Subcutaneous adipose tissue (tissue), 4 donors: ENCODE data around the gene PHTF2. TPM values are rescaled to one million over a fixed set of nuclear protein-coding genes. Genes with fewer than 3 reads are reported as not detected.

ENCODE experiments used
- total RNA-seq, 4 donors: library from RNA; depleted of rRNA; stranded (reverse); fragments of >200 nt; gene quantifications; one replicate each; pipeline ENCODE4 v1.1.0, GENCODE V29; 2016
- TF ChIP-seq, protein P1 (sequence below): fragments of 450-650 bp; IDR thresholded peaks from one replicate; pipeline ENCODE4 v1.5.1; 2016; ENCODE audit warnings: low read depth, mild to moderate bottlenecking, control low read depth, antibody characterized with exemption, moderate library complexity

The PHTF2 gene
- total RNA-seq, 4 donors from 2014 or later, result 21.0 to 40.1 (median 23.2) TPM

DNA sequence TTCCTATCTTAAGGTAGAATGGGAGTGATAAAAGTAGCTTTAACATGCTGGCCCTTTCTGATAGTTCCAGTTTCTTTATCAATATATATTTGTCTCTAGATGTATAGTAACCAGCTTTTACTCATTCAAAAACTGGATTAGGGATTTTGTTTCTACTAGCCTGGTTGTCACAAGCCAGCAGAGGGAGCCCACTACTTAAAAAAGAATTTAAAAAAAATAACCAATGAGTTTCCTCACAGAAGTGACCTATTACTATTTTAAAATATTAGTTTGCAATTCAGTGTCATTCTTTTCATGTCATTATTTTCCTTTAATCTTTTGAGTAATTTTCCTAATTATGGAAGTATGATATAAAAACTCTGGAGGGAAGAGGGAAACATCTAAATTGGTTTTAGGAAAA is 142.1 kb downstream of the PHTF2 start:
- TF ChIP-seq, protein P1, sequence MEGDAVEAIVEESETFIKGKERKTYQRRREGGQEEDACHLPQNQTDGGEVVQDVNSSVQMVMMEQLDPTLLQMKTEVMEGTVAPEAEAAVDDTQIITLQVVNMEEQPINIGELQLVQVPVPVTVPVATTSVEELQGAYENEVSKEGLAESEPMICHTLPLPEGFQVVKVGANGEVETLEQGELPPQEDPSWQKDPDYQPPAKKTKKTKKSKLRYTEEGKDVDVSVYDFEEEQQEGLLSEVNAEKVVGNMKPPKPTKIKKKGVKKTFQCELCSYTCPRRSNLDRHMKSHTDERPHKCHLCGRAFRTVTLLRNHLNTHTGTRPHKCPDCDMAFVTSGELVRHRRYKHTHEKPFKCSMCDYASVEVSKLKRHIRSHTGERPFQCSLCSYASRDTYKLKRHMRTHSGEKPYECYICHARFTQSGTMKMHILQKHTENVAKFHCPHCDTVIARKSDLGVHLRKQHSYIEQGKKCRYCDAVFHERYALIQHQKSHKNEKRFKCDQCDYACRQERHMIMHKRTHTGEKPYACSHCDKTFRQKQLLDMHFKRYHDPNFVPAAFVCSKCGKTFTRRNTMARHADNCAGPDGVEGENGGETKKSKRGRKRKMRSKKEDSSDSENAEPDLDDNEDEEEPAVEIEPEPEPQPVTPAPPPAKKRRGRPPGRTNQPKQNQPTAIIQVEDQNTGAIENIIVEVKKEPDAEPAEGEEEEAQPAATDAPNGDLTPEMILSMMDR, result no peak

DNA sequence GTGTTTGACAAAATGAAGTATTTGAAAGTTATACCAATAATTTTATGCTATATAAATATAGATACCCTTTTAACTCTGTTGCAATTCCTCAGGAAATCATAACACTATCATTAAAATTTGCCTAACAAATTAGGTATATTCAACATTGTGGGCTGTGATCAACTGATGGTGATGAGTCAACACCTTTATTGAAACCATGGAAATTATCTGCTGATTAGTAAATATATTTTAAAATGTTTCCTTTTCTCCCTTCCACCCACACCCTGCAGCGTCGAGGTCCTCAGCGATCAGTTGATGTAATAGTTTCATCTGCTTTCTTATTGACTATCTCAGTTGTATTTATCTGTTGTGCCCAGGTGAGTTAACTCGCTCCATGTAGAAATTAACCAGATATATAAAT is 143.9 kb downstream of the PHTF2 start:
- TF ChIP-seq, protein P1, result no peak

DNA sequence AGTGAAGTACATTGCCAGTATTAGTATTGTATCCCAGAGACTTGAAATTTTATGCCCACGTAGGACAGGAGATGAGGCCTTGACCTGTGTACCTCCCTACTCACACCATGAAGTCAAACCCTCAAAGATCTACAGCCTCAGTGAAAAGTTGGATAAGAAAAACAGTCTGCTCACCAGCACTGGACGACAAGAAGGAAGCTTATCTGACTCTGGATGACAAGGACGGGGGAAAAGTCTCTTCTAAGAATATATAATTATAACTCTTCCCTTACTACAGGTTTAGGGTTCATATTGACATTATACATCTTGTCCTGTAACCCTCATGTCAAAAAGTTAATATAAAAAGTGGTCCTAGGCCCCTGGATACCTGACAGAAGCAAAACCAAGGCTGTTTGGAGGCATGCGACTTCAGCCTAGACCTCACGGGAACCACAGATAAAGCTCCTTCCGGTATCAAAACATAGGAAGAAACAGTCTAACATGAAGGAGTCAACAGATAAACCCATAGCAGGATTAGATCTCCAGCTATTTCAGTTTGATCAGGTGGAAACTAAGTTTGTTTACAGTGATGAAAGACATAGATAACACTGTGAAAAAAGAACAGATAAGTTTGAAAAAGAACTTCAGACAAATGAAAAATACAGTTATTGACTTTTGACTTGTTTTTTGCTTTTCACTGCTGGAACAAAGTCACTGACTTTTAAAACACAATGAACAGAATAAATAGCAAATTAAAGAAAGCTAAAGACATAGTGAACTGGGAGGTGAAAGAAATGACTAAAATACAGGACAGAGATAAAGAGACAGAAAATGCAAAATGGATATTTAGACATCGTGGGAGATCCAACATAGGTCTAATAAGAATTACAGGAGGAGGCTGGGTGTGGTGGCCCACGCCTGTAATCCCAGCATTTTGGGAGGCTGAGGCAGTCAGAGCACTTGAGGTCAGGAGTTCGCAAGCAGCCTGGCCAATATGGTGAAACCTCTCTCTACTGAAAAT is 145.9 kb downstream of the PHTF2 start:
- TF ChIP-seq, protein P1, result no peak

DNA sequence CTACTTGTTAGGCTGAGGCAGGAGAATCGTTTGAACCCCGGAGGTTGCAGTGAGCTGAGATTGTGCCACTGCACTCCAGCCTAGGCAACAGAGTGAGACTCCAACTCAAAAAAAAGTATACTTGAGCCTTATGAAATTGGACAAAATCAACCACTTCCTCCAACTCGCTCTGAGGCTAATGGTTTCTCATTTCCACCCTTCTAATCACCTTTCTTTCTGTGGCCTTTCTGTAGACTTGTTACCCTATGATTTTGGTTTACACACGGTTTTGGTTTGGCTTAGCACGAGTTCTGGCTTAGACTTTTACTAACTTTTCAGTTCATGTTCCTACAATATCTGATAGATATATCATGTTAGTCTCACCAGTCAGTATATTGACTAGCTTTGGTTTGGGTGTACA is 152.0 kb downstream of the PHTF2 start:
- TF ChIP-seq, protein P1, result no peak

GRCh38 chr7:77954773-77955555 is 156.4 kb downstream of the PHTF2 start:
- TF ChIP-seq, protein P1, result no peak

DNA sequence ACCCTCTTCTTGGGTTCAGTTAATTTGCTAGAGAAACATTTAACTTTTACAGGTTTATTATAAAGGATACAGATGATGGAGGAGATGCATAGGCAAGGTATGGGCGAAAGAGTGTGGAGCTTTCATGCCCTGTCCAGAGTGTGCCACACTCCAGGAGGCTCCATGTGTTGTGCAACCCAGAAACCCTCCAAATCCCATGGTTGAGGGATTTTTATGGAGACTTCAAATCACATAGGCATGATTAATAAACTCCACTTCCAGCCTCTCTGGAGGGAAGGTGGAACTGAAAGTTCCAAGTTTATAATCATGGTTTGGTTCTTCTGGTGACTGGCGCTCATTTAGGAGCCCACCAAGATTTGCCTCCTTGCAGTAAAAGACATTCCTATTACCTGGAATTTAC is 159.9 kb downstream of the PHTF2 start:
- TF ChIP-seq, protein P1, result no peak

GRCh38 chr7:77959080-77959479 is 160.5 kb downstream of the PHTF2 start:
- TF ChIP-seq, protein P1, result no peak
